ENCODE results near the gene DCP1B.

DCP1B gene

DNA sequence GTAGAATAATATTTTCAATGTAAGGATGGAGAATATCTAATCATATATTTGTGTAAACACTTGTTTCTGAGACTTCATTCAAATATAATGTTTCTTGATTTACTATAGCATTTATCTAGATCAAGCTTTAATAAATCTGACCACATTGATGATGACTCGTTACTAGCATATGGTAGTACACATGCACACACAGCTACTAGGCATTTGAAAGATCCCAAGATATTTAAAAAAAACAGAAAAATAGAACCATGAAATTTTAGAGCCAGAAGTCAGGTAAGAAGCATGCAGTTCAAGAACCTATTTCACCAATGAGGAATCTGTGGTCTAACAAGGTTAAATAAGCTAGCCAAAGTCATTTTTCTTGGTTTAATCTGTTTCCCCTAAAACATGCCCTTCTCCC lies 32.0 kb downstream of the DCP1B start:
- no peak overlapping the region for H3K4me3 ChIP-seq (ENCODE audit: control insufficient read depth, low read depth, low read length)
- DNase-seq (ENCODE audit: low read depth): peak; percentile 72
- TF ChIP-seq, protein P1, sequence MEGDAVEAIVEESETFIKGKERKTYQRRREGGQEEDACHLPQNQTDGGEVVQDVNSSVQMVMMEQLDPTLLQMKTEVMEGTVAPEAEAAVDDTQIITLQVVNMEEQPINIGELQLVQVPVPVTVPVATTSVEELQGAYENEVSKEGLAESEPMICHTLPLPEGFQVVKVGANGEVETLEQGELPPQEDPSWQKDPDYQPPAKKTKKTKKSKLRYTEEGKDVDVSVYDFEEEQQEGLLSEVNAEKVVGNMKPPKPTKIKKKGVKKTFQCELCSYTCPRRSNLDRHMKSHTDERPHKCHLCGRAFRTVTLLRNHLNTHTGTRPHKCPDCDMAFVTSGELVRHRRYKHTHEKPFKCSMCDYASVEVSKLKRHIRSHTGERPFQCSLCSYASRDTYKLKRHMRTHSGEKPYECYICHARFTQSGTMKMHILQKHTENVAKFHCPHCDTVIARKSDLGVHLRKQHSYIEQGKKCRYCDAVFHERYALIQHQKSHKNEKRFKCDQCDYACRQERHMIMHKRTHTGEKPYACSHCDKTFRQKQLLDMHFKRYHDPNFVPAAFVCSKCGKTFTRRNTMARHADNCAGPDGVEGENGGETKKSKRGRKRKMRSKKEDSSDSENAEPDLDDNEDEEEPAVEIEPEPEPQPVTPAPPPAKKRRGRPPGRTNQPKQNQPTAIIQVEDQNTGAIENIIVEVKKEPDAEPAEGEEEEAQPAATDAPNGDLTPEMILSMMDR (conservative IDR thresholded peaks at IDR 0.05; ENCODE audit: control insufficient read depth, insufficient read depth, low read depth, low read length): no peak

DNA sequence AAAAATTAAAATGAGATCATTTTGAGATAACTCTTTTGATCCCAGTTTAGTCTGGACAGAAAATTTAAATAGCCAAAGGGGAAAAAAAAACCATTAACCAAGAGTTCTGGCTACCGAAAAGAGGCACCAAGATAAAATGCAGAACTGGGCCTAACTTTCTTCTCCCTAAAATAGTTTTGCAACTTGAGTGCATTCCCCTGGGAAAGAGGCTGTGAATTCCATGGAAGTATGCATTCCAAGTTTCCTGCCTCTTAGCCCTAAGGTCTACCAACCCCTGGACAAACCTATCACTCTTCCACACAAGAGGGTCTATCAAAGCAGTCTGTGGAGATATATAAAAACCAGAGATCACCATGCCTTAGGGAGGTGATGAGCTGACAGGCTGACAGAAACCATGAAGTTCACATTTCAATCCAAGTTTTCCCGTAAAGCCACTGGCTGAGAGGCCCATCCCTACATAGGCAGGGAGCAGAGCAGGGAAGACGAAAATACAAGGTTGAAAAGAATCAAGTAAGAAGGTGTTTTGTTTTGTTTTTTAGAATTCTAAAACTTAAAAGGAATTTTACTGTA lies 33.8 kb downstream of the DCP1B start:
- no peak for DNase-seq (ENCODE audit: low read depth)
- TF ChIP-seq, protein P1 (conservative IDR thresholded peaks at IDR 0.05; ENCODE audit: control insufficient read depth, insufficient read depth, low read depth, low read length): no peak
- H3K4me3 ChIP-seq (ENCODE audit: control insufficient read depth, low read depth, low read length): no peak overlapping the region

DNA sequence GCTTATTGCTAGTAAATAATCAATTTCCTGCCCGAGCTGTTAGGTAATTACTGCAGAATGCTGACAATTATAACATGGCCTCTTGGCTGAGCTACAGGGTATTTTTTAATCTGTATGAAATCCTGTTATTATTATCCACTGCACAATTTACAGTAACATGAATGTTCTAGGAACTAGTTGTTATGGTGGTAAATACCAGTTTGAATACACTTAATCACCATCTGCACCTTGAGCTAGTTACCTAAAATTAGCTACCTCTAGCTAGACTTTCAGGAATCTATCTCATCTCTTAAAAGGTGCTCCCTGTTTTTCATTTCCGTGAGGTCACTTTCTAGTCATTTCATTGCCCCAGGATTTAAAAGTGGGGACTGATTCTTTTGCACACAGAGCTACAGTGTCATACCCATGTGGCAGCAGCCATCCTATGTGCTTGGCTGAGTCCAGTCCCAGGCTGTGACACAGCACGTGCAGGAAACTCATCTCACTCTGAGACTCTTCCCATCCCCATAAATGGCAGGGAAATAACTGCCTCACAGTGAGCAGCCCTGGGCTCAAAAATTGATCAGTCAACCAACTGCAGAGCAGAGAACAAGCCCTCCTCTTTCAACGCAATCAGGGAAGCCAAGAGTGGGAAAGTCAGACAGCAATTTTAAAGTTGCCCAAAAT lies 37.6 kb downstream of the DCP1B start:
- TF ChIP-seq, protein P1 (conservative IDR thresholded peaks at IDR 0.05; ENCODE audit: control insufficient read depth, insufficient read depth, low read depth, low read length): no peak
- H3K4me3 ChIP-seq (ENCODE audit: control insufficient read depth, low read depth, low read length): no peak overlapping the region
- DNase-seq (ENCODE audit: low read depth): no peak

DNA sequence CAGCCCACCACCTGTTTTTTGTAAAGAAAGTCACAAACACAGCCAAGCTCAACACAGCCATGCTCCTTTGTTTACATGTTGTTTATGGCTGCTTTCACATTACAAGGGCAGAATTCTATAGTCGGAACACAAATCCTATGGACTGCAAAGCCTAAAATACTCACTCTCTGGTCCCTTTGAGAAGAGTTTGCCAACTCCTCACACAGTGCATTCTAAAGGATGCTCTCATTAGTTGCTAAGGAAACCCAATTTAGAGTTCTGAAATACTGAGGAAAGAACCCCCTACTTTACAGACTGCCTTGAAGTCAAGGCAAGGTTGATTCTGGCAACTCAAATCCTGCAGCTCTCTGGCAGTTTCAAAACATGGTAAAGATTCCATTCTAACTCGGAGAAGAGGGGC lies 38.3 kb downstream of the DCP1B start:
- TF ChIP-seq, protein P1 (conservative IDR thresholded peaks at IDR 0.05; ENCODE audit: control insufficient read depth, insufficient read depth, low read depth, low read length): no peak
- no peak overlapping the region for H3K4me3 ChIP-seq (ENCODE audit: control insufficient read depth, low read depth, low read length)
- no peak for DNase-seq (ENCODE audit: low read depth)

DNA sequence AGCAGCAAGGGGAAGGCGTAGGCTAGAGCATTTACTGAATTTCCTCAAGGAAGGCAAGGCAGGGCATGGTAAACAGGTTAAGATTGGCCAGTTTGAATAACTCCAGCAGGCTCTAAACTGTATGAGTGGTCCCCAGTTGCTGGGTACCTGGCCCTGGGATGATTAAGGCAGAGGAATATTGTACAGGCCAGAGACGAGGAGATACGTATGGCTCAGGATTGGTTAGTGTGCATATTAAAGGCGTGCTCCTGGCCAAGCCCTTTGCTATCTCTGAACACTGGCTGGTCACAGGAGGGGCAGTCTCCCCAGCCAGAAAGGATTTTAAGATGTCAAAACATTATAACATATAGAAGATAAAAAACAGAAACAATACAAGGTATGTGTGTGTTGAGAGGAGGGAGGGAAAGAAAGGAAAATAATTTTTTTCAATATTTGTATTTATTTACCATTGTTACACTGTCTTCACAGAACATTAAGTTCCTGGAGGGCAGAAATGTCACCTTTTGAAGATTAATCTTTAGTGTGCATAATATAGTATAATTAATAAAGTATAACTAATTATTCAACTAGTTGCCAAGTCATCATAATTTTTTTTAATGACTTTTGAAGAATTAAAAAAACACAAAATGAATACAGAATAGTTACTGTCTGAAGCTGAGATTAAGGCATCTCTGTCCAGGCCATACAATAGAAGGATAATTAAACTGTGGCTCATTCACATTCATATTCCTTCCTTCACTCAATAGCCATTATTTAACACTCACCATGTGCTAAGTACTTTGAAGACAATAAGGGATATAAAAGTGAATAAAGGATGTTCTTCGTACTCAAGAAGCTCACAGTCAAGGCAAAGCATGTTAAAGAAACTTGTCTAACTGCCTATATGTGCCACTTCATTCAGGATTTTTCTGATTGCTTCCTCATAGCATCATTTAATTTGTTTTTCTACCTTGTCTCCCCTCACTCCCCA lies 41.9 kb downstream of the DCP1B start:
- no peak overlapping the region for H3K4me3 ChIP-seq (ENCODE audit: control insufficient read depth, low read depth, low read length)
- no peak for DNase-seq (ENCODE audit: low read depth)
- TF ChIP-seq, protein P1 (conservative IDR thresholded peaks at IDR 0.05; ENCODE audit: control insufficient read depth, insufficient read depth, low read depth, low read length): no peak

DNA sequence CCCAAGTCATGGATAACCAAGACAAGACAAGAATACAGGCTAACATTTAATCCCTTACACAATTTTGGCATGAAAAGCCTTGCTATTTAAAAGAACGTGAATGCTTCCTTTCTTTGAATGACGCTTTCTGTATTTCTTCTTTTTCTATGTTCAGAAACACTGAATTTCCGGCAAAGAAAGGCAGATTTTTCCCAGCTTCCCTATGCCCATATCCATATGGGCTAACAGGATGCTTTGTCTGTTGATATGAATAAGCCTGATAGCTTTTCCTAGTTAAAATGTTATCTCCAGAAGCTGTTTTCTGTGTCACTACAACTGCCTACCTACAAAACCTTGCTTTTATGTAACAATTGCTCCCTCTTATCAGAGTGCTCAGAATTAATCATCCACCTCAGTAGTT lies 47.5 kb downstream of the DCP1B start:
- no peak for DNase-seq (ENCODE audit: low read depth)
- H3K4me3 ChIP-seq (ENCODE audit: control insufficient read depth, low read depth, low read length): no peak overlapping the region
- TF ChIP-seq, protein P1 (conservative IDR thresholded peaks at IDR 0.05; ENCODE audit: control insufficient read depth, insufficient read depth, low read depth, low read length): no peak

Measured in fibroblast of mammary gland (primary cell).